Esophagus (tissue), 2 donors: ENCODE measurements around the gene PCDH9. TPM values are rescaled to one million over a fixed set of nuclear protein-coding genes. Genes with fewer than 3 reads are reported as not detected.
A peak's percentile ranks its signal among the peaks of the same experiment; 100 is the strongest.

Source experiments
- H3K27ac ChIP-seq, 2 donors: one replicate each; pipeline ENCODE4 v1.5.1; 2013; ENCODE audit warnings: low read depth in 2 of 2, mild to moderate bottlenecking in 2 of 2, inconsistent platforms in 1 of 2, low read length in 1 of 2, moderate library complexity in 1 of 2
- H3K27me3 ChIP-seq, 2 donors: one replicate each; pipeline ENCODE4 v1.6.1; 2013; ENCODE audit warnings: low read length in 2 of 2, control low read depth in 1 of 2, mild to moderate bottlenecking in 1 of 2; ENCODE audit not compliant: insufficient read depth in 2 of 2, control insufficient read depth in 1 of 2
- H3K36me3 ChIP-seq, 2 donors: one replicate each; pipeline ENCODE4 v1.6.1; 2013; ENCODE audit warnings: low read length in 1 of 2; ENCODE audit not compliant: control insufficient read depth in 2 of 2, insufficient read depth in 2 of 2
- H3K4me1 ChIP-seq, 2 donors: one replicate each; pipeline ENCODE4 v1.6.1; 2013; ENCODE audit warnings: low read length in 1 of 2; ENCODE audit not compliant: control insufficient read depth in 2 of 2, insufficient read depth in 2 of 2
- H3K4me3 ChIP-seq, 2 donors: one replicate each; pipeline ENCODE4 v1.5.1; 2013; ENCODE audit warnings: low read length in 2 of 2, mild to moderate bottlenecking in 2 of 2, low read depth in 1 of 2, moderate library complexity in 1 of 2
- H3K9me3 ChIP-seq, 2 donors: one replicate each; pipeline ENCODE4 v1.6.1; 2013; ENCODE audit warnings: mild to moderate bottlenecking in 2 of 2, low read depth in 1 of 2, low read length in 1 of 2, moderate library complexity in 1 of 2; ENCODE audit not compliant: control insufficient read depth in 2 of 2, insufficient read depth in 1 of 2
- WGBS, 2 donors: extraction: QIAGEN DNeasy Blood & Tissue Kit; methylation state at CpG; one replicate each; pipeline ENCODE4 v1.1.7; 2013; 5-methylcytosine and 5-hydroxymethylcytosine counted together
- polyA plus RNA-seq, 2 donors: library from polyadenylated mRNA; stranded (reverse); fragments of 200-250 nt; gene quantifications; one replicate each; pipeline ENCODE4 v1.2.3, GENCODE V29; 2013
- donor health status: healthy with polysubstance abuse.
- donor health status: Bipolar disorder and iron deficiency.

Gene PCDH9
- polyA plus RNA-seq, 2 donors, result 0.12 to 0.14 TPM

GRCh38 chr13:67238861-67239260, 8.7 kb upstream of the PCDH9 start:
- no peak overlapping the region for H3K4me3 ChIP-seq
- no peaks in the 10 kb centered on the region for H3K27me3 ChIP-seq
- no peak overlapping the region for H3K27ac ChIP-seq
- no peaks in the 10 kb centered on the region for H3K4me1 ChIP-seq
- no peaks in the 10 kb centered on the region for H3K9me3 ChIP-seq
- no peaks in the 10 kb centered on the region for H3K36me3 ChIP-seq

GRCh38 chr13:67238277-67238859, 8.2 kb upstream of the PCDH9 start:
- H3K4me1 ChIP-seq, result no peaks in the 10 kb centered on the region
- H3K9me3 ChIP-seq, result no peaks in the 10 kb centered on the region
- no peak overlapping the region for H3K4me3 ChIP-seq
- H3K27me3 ChIP-seq, result no peaks in the 10 kb centered on the region
- H3K27ac ChIP-seq, result no peak overlapping the region
- H3K36me3 ChIP-seq, result no peaks in the 10 kb centered on the region

GRCh38 chr13:67235265-67235664, 5.1 kb upstream of the PCDH9 start:
- Histone ChIP-seq H3K9me3 (peaks cover 0 to 5% of the 10 kb centered on the region in 2 donors), H3K36me3 (no peaks in the 10 kb centered on the region), H3K4me1 (peaks cover 2 to 8% of the 10 kb centered on the region in 2 donors), H3K27me3 (peaks cover 0 to 3% of the 10 kb centered on the region in 2 donors), H3K27ac (no peak overlapping the region), H3K4me3 (no peak overlapping the region)
- WGBS, 2 donors, result 74% methylated on average over 2 of the region's 2 CpGs

- Histone ChIP-seq H3K9me3 (peaks cover 0 to 5% of the 10 kb centered on the region in 2 donors), H3K27me3 (peaks cover 0 to 3% of the 10 kb centered on the region in 2 donors), H3K27ac (no peak overlapping the region), H3K4me1 (peaks cover 2 to 8% of the 10 kb centered on the region in 2 donors), H3K36me3 (no peaks in the 10 kb centered on the region), H3K4me3 (no peak overlapping the region)
- 86 to 88% methylated on average over 5 of the region's 5 CpGs for WGBS, 2 donors
Observed at GRCh38 chr13:67232384-67232783, 2.2 kb upstream of the PCDH9 start.

GRCh38 chr13:67231289-67232000, 1.3 kb upstream of the PCDH9 start:
- H3K36me3 ChIP-seq, result no peaks in the 10 kb centered on the region
- peak overlapping the region; percentile 40 to 68 for H3K27ac ChIP-seq
- peaks cover 0 to 3% of the 10 kb centered on the region in 2 donors for H3K27me3 ChIP-seq
- WGBS, 2 donors, result 5% methylated on average over 11 of the region's 11 CpGs
- H3K4me1 ChIP-seq, result peaks cover 2 to 8% of the 10 kb centered on the region in 2 donors
- peaks cover 0 to 5% of the 10 kb centered on the region in 2 donors for H3K9me3 ChIP-seq
- H3K4me3 ChIP-seq, result peak overlapping the region; percentile 50 to 61

GRCh38 chr13:67230404-67231288, 510 bp upstream of the PCDH9 start:
- peaks cover 0 to 3% of the 10 kb centered on the region in 2 donors for H3K27me3 ChIP-seq
- 1% methylated on average over 82 to 86 of the region's 86 CpGs for WGBS, 2 donors

GRCh38 chr13:67228916-67229315, 1.2 kb downstream of the PCDH9 start:
- Histone ChIP-seq H3K4me3 (peak overlapping the region in 1 of 2 donors; percentile 50), H3K9me3 (peaks cover 0 to 5% of the 10 kb centered on the region in 2 donors), H3K4me1 (peaks cover 2 to 8% of the 10 kb centered on the region in 2 donors), H3K36me3 (no peaks in the 10 kb centered on the region), H3K27me3 (peaks cover 0 to 3% of the 10 kb centered on the region in 2 donors), H3K27ac (no peak overlapping the region)
- 22 to 25% methylated on average over 6 of the region's 6 CpGs for WGBS, 2 donors

More at GRCh38 chr13:67230404-67231288, 510 bp upstream of the PCDH9 start:
- Histone ChIP-seq H3K9me3 (peaks cover 0 to 5% of the 10 kb centered on the region in 2 donors), H3K4me3 (peak overlapping the region; percentile 50 to 61), H3K36me3 (no peaks in the 10 kb centered on the region), H3K4me1 (peaks cover 2 to 8% of the 10 kb centered on the region in 2 donors), H3K27ac (peak overlapping the region; percentile 40 to 68)

- Histone ChIP-seq H3K9me3 (peaks cover 0 to 5% of the 10 kb centered on the region in 2 donors), H3K27me3 (peaks cover 0 to 3% of the 10 kb centered on the region in 2 donors), H3K4me1 (peaks cover 2 to 8% of the 10 kb centered on the region in 2 donors), H3K36me3 (no peaks in the 10 kb centered on the region), H3K27ac (no peak overlapping the region), H3K4me3 (peak overlapping the region in 1 of 2 donors; percentile 3)
- WGBS, 2 donors, result 82 to 89% methylated on average over 3 of the region's 3 CpGs
Observed at GRCh38 chr13:67228031-67228430, 2.1 kb downstream of the PCDH9 start.

- H3K27ac ChIP-seq, result no peak overlapping the region
- no peaks in the 10 kb centered on the region for H3K36me3 ChIP-seq
- H3K4me3 ChIP-seq, result no peak overlapping the region
- peaks cover 0 to 5% of the 10 kb centered on the region in 2 donors for H3K9me3 ChIP-seq
- peaks cover 2 to 8% of the 10 kb centered on the region in 2 donors for H3K4me1 ChIP-seq
- peaks cover 0 to 3% of the 10 kb centered on the region in 2 donors for H3K27me3 ChIP-seq
- 87 to 90% methylated on average over 12 of the region's 12 CpGs for WGBS, 2 donors
Observed at GRCh38 chr13:67227131-67227983, 2.8 kb downstream of the PCDH9 start.
